Measurements from ENCODE around the gene SLC15A3.

DNA sequence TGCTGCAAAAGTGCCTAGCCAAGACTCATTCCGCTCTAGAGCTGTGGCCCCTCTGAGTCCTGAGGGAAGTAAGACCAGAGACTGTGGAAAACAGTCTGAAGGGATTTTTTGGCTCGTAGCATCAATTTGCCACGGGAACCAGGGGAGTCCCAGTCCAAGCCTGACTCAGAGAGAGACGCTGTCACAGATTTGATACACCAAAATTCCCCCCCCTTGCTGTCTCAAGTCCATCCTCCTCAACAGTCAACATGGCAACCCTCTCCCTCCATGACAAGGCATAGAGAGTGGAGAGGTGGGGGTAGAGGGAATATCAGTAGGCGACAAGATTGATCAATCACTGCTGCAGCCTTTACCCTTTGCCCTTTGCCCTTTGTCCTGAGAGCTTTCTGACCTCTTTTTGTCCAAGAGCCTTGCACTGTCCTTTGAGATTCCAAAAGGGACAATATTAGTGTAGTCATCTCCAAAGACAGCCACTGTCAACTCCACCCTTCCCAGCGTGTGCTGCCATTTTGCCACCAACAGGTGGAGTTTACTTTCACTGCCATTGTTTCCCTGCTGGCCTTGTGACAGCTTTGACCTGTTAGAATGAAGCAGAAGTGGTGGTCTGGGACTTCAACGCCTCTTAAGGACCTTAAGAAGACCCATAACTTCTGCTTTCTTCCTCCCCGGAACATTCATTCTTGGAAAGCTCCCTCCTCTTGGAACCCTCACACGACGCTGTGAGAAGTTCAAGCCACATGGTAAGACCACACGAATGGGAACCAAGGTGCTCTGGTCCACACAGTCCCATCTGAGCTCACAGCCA lies 7.3 kb downstream of the SLC15A3 start:
- TF ChIP-seq, protein P1, sequence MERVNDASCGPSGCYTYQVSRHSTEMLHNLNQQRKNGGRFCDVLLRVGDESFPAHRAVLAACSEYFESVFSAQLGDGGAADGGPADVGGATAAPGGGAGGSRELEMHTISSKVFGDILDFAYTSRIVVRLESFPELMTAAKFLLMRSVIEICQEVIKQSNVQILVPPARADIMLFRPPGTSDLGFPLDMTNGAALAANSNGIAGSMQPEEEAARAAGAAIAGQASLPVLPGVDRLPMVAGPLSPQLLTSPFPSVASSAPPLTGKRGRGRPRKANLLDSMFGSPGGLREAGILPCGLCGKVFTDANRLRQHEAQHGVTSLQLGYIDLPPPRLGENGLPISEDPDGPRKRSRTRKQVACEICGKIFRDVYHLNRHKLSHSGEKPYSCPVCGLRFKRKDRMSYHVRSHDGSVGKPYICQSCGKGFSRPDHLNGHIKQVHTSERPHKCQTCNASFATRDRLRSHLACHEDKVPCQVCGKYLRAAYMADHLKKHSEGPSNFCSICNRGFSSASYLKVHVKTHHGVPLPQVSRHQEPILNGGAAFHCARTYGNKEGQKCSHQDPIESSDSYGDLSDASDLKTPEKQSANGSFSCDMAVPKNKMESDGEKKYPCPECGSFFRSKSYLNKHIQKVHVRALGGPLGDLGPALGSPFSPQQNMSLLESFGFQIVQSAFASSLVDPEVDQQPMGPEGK (CRISPR knock-in tag; IDR thresholded peaks at IDR 0.05; ENCODE audit: borderline replicate concordance): no peak
- TF ChIP-seq TCF4 (CRISPR knock-in tag; IDR thresholded peaks at IDR 0.05; ENCODE audit: borderline replicate concordance) (no peak), CSDC2 (CRISPR knock-in tag; IDR thresholded peaks at IDR 0.05) (no peak), SNAI2 (CRISPR knock-in tag; IDR thresholded peaks at IDR 0.05) (no peak), CREB5 (CRISPR knock-in tag; IDR thresholded peaks at IDR 0.05; ENCODE audit: low read depth) (no peak)
- TF ChIP-seq, protein P2, sequence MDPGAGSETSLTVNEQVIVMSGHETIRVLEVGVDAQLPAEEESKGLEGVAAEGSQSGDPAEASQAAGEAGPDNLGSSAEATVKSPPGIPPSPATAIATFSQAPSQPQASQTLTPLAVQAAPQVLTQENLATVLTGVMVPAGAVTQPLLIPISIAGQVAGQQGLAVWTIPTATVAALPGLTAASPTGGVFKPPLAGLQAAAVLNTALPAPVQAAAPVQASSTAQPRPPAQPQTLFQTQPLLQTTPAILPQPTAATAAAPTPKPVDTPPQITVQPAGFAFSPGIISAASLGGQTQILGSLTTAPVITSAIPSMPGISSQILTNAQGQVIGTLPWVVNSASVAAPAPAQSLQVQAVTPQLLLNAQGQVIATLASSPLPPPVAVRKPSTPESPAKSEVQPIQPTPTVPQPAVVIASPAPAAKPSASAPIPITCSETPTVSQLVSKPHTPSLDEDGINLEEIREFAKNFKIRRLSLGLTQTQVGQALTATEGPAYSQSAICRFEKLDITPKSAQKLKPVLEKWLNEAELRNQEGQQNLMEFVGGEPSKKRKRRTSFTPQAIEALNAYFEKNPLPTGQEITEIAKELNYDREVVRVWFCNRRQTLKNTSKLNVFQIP (CRISPR knock-in tag; IDR thresholded peaks at IDR 0.05; ENCODE audit: borderline replicate concordance, low read depth): no peak
